Mucosa of stomach (tissue), 1 donor: ENCODE data around the gene CECR2.

Experiments
- H3K27me3 ChIP-seq: one replicate; pipeline ENCODE4 v1.7.0; 2013; ENCODE audit warnings: mild to moderate bottlenecking, low read length; ENCODE audit not compliant: control insufficient read depth, insufficient read depth
- H3K36me3 ChIP-seq: one replicate; pipeline ENCODE4 v1.7.0; 2013; ENCODE audit warnings: low read length; ENCODE audit not compliant: control insufficient read depth, insufficient read depth
- H3K4me1 ChIP-seq: one replicate; pipeline ENCODE4 v1.7.0; 2013; ENCODE audit warnings: mild to moderate bottlenecking, low read length; ENCODE audit not compliant: control insufficient read depth, insufficient read depth
- H3K4me3 ChIP-seq: one replicate; pipeline ENCODE4 v1.7.0; 2013; ENCODE audit warnings: low read length
- H3K9ac ChIP-seq: one replicate; pipeline ENCODE4 v1.7.0; 2013; ENCODE audit warnings: mild to moderate bottlenecking, low read length, moderate library complexity
- H3K9me3 ChIP-seq: one replicate; pipeline ENCODE4 v1.7.0; 2013; ENCODE audit warnings: mild to moderate bottlenecking, low read length, moderate library complexity; ENCODE audit not compliant: control insufficient read depth
- donor health status: Pancreatic carcinoma.

Gene CECR2

GRCh38 chr22:17586831-17587440 is 217.7 kb downstream of the CECR2 start:
- H3K4me1 ChIP-seq: no peaks in the 10 kb centered on the region
- H3K36me3 ChIP-seq: no peaks in the 10 kb centered on the region
- no peak overlapping the region for H3K4me3 ChIP-seq
- H3K9ac ChIP-seq: no peak overlapping the region
- H3K9me3 ChIP-seq: no peaks in the 10 kb centered on the region
- H3K27me3 ChIP-seq: no peaks in the 10 kb centered on the region

GRCh38 chr22:17587629-17588028 is 218.4 kb downstream of the CECR2 start:
- H3K4me3 ChIP-seq: no peak overlapping the region
- H3K27me3 ChIP-seq: no peaks in the 10 kb centered on the region
- no peaks in the 10 kb centered on the region for H3K4me1 ChIP-seq
- H3K9ac ChIP-seq: no peak overlapping the region
- no peaks in the 10 kb centered on the region for H3K36me3 ChIP-seq
- H3K9me3 ChIP-seq: no peaks in the 10 kb centered on the region

- Histone ChIP-seq H3K9me3 (no peaks in the 10 kb centered on the region), H3K9ac (no peak overlapping the region), H3K36me3 (peaks cover 8% of the 10 kb centered on the region), H3K27me3 (no peaks in the 10 kb centered on the region), H3K4me3 (no peak overlapping the region), H3K4me1 (no peaks in the 10 kb centered on the region)
Measured at GRCh38 chr22:17588606-17589005, 219.3 kb downstream of the CECR2 start.

GRCh38 chr22:17589810-17590375 is 220.6 kb downstream of the CECR2 start:
- Histone ChIP-seq H3K4me3 (no peak overlapping the region), H3K9ac (no peak overlapping the region), H3K36me3 (peaks cover 10% of the 10 kb centered on the region), H3K9me3 (no peaks in the 10 kb centered on the region), H3K27me3 (no peaks in the 10 kb centered on the region), H3K4me1 (no peaks in the 10 kb centered on the region)

- Histone ChIP-seq H3K4me1 (no peaks in the 10 kb centered on the region), H3K4me3 (no peak overlapping the region), H3K9me3 (no peaks in the 10 kb centered on the region), H3K9ac (no peak overlapping the region), H3K36me3 (peaks cover 10% of the 10 kb centered on the region), H3K27me3 (no peaks in the 10 kb centered on the region)
Measured at GRCh38 chr22:17590586-17590985, 221.3 kb downstream of the CECR2 start.

GRCh38 chr22:17592201-17592600 is 222.9 kb downstream of the CECR2 start:
- Histone ChIP-seq H3K27me3 (no peaks in the 10 kb centered on the region), H3K4me3 (no peak overlapping the region)

GRCh38 chr22:17596226-17596625 is 227.0 kb downstream of the CECR2 start:
- H3K36me3 ChIP-seq: peaks cover 21% of the 10 kb centered on the region
- no peaks in the 10 kb centered on the region for H3K27me3 ChIP-seq
- no peaks in the 10 kb centered on the region for H3K4me1 ChIP-seq
- no peaks in the 10 kb centered on the region for H3K9me3 ChIP-seq
- H3K9ac ChIP-seq: no peak overlapping the region
- H3K4me3 ChIP-seq: no peak overlapping the region

More at GRCh38 chr22:17592201-17592600, 222.9 kb downstream of the CECR2 start:
- Histone ChIP-seq H3K9ac (no peak overlapping the region), H3K9me3 (no peaks in the 10 kb centered on the region), H3K36me3 (peaks cover 10% of the 10 kb centered on the region), H3K4me1 (no peaks in the 10 kb centered on the region)

- no peaks in the 10 kb centered on the region for H3K9me3 ChIP-seq
- no peak overlapping the region for H3K9ac ChIP-seq
- H3K27me3 ChIP-seq: no peaks in the 10 kb centered on the region
- peaks cover 21% of the 10 kb centered on the region for H3K36me3 ChIP-seq
- no peak overlapping the region for H3K4me3 ChIP-seq
- H3K4me1 ChIP-seq: no peaks in the 10 kb centered on the region
Measured at GRCh38 chr22:17597217-17597616, 228.0 kb downstream of the CECR2 start.

- Histone ChIP-seq H3K27me3 (no peaks in the 10 kb centered on the region), H3K4me1 (no peaks in the 10 kb centered on the region), H3K4me3 (no peak overlapping the region), H3K9ac (no peak overlapping the region), H3K9me3 (no peaks in the 10 kb centered on the region), H3K36me3 (peaks cover 16% of the 10 kb centered on the region)
Measured at GRCh38 chr22:17598318-17598717, 229.1 kb downstream of the CECR2 start.

- Histone ChIP-seq H3K4me3 (no peak overlapping the region), H3K9ac (no peak overlapping the region), H3K9me3 (no peaks in the 10 kb centered on the region), H3K36me3 (peaks cover 11% of the 10 kb centered on the region), H3K27me3 (no peaks in the 10 kb centered on the region), H3K4me1 (no peaks in the 10 kb centered on the region)
Measured at GRCh38 chr22:17601031-17601430, 231.8 kb downstream of the CECR2 start.

GRCh38 chr22:17603668-17604067 is 234.4 kb downstream of the CECR2 start:
- Histone ChIP-seq H3K9me3 (no peaks in the 10 kb centered on the region), H3K4me1 (no peaks in the 10 kb centered on the region), H3K27me3 (no peaks in the 10 kb centered on the region), H3K9ac (no peak overlapping the region), H3K4me3 (no peak overlapping the region), H3K36me3 (peaks cover 3% of the 10 kb centered on the region)

GRCh38 chr22:17606496-17606895 is 237.2 kb downstream of the CECR2 start:
- H3K4me3 ChIP-seq: no peak overlapping the region
- no peaks in the 10 kb centered on the region for H3K9me3 ChIP-seq
- no peaks in the 10 kb centered on the region for H3K36me3 ChIP-seq
- no peaks in the 10 kb centered on the region for H3K27me3 ChIP-seq
- H3K9ac ChIP-seq: no peak overlapping the region
- no peaks in the 10 kb centered on the region for H3K4me1 ChIP-seq
